C4-2B (cell line): ENCODE results near the gene CNN1.

ENCODE experiments used
- ZFX ChIP-seq: fragments of 450-650 bp; IDR thresholded peaks from 2 replicates; pipeline ENCODE4 v1.6.1; 2017
- TF ChIP-seq, protein P1 (sequence below): fragments of 450-650 bp; conservative IDR thresholded peaks from 2 replicates; pipeline ENCODE4 v1.5.1; 2017; ENCODE audit warnings: mild to moderate bottlenecking

DNA sequence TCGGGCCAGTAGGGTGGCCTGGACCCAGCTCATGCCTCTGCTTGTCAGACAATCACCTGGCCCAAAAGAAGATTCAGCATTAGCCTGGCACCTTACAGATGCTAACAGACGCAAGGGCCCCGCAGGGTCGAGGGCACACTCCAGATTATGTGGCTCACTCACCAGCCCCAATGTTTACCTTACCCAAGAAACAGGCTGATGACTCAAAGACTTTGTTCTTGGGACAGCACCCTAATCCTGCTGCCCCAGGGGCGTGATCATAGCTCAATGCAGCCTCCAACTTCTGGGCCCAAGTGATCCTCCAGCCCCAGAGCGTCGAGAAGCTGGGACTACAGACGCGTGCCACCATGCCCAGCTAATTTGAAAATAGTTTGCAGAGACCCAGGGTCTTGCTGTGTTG, 19.5 kb upstream of the CNN1 start:
- TF ChIP-seq, protein P1, sequence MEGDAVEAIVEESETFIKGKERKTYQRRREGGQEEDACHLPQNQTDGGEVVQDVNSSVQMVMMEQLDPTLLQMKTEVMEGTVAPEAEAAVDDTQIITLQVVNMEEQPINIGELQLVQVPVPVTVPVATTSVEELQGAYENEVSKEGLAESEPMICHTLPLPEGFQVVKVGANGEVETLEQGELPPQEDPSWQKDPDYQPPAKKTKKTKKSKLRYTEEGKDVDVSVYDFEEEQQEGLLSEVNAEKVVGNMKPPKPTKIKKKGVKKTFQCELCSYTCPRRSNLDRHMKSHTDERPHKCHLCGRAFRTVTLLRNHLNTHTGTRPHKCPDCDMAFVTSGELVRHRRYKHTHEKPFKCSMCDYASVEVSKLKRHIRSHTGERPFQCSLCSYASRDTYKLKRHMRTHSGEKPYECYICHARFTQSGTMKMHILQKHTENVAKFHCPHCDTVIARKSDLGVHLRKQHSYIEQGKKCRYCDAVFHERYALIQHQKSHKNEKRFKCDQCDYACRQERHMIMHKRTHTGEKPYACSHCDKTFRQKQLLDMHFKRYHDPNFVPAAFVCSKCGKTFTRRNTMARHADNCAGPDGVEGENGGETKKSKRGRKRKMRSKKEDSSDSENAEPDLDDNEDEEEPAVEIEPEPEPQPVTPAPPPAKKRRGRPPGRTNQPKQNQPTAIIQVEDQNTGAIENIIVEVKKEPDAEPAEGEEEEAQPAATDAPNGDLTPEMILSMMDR = no peak
- no peak for TF ChIP-seq ZFX
